ENCODE data around the gene BCL2L1.
A peak's percentile ranks its signal among the peaks of the same experiment; 100 is the strongest.
"Not testable (repeated sequence)": the region's sequence is repeated elsewhere in the genome, so short reads cannot be mapped to it uniquely, and the experiment has no call there.

The BCL2L1 gene

DNA sequence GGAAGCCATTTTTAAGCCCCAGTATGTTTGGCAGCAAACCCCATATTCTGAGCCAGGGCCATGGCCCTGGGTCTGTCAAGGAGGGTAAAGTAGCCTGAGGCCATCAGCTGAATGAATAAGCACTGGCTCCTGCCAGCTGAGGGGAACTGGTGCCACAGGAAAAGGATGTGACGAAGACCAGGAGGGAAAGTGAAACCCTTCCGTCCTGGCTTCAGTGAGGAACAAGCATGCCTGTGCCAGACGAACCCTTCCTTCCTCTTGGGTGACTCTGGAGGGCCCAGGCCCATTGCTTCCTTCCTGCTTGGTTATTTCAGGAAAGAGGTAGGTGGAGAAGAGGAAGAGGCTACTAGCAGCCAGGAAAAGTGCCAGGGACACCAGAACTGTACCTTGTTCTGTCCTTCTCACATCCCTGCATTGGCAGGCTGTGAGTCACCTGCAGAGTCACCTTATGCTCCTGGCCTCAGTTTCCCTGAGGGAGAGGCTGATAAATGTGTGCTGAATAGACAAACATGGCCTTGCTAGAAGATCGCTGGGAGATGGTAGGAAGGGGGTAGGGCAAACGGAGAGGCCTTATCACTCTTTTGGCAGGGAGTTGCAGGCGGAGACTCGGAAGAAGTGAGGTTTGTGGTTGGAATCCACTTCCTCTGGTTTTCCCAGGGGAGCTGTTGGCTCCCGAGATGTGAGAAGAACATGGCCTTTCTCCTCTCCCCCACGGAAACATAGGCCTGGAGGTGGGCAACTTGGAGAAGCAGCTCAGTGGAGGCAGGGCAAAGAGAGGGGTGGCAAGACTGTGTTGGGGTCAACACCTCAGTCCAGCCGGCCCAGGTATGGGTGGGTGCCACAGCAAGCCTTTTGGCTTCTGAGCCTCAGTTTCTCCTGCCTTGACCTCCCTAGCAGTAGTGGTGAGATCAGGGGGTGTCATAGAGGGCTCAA, 47.5 kb downstream of the BCL2L1 start:
- peak; percentile 57 to 62 for DNase-seq (ENCODE audit: low read depth in 2 of 2)

DNA sequence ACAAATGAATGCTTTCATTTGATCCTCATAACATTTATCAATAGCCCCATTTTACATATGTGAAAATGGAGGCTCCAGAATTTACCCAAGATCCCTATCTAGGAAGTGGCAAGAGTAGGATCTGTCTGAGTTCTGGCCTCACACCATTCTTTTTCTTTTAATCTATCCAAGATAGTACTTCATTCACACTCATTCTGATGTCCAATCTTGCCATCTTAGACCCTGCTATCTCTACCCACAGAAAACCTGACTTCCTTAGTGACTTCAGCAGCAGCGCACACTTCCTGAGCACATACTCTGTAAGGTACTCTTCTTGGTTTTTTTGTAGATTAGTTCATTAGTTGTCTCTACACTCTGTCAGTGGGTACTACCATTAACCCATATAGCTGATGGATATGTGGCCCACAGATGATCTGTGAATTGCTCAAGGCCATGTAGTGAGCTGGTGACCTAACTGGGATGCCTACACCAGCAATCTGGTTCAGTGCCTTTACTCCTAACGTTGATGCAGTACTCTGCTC, 48.7 kb downstream of the BCL2L1 start:
- DNase-seq (ENCODE audit: low read depth in 2 of 2): no peak

DNA sequence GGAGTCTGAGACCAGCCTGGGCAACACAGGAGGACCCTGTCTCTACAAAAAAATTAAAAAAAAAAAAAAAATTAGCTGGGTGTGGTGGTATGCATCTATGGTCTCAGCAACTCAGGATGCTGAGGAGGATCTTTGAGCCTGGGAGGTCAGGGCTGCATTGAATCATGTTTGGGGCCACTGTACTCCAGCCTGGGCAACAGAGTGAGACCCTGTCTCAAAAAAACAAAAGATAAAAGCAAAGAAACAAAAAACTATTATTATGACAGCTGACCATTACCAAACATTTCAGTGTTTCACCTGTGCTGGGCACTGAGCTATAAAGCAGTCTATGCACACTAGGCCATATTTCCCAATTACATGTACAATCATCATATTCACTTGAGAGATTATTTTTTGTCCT, 49.2 kb downstream of the BCL2L1 start:
- DNase-seq (ENCODE audit: low read depth in 2 of 2): no peak

DNA sequence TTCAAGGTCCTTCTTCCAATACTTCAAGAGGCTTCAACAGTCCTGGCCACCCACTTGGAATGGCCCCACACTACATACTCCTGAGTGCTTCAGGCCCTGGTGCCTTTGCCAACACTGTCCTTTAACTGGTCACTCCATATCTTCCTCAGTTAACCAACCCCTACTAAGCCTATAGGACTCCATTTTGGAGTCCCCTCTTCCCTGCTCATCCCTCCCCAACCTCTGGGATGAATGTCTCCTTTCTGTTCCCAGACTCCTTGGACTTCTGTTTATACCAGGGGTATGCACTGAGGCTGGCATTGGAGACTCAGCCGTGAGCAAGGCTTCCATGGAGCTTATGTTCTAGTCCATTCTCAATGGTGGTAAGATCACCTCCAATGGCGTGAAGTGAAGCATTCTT, 51.3 kb downstream of the BCL2L1 start:
- no peak for DNase-seq (ENCODE audit: low read depth in 2 of 2)

DNA sequence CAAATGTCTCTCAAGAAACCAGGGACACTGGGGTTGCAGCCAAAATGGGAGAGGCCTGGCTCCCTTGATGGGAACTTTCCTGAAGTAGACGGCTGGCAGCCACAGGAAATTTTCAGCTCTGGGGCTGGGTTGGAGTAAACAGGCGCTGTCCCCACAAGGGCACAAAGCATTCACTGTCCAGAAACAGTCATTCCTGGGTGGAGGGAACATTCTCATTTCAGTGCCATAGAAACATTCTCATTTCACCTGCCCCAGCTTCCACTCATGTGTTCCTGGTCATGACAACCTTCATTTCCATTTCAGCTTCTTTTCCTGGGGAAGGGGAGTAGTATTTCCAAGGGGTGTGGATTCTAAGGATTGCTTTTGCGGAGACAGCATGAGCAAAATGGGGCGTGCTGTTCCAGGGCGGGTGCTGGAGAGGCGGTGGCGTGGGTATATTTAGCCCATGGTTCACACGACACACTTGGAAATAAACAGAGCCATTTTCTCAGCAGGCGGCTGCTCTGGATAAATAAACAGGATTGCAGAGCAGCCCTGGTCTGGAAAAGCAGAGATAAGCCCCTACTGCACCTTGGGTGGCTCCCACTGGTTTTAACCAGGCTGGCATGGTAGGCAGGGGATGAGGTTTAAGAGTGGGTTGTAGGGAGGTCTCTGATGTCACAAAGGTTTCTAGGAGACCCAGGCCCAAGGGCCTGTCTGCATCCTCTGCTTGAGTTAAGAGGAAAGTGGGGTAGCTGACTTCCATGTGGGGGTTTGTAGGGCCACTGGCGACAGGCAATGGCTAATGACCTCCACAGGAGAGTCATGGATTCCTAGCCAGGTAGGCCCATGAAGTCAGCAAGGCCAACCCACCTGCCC, 52.1 kb downstream of the BCL2L1 start:
- no peak for DNase-seq (ENCODE audit: low read depth in 2 of 2)

DNA sequence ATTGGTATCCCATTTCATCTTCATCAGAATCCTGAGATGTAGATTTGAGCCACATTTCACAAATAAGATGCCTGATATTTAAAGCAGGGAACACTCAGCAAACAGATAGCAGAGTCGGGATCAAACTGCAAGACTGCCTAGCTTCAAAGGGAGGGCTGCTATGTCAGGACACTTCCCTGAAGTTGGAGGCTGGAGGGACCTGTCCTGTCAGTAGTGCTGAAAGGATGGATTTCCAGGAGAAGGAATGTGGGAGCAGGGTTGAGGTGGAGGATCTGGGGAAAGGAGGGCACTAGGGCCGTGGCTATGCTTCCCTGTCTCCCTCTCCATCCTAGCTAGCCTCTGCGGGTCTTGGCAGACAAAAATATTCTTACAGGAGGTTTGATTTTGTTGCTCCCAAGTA, 52.8 kb downstream of the BCL2L1 start:
- no peak for DNase-seq (ENCODE audit: low read depth in 2 of 2)

DNA sequence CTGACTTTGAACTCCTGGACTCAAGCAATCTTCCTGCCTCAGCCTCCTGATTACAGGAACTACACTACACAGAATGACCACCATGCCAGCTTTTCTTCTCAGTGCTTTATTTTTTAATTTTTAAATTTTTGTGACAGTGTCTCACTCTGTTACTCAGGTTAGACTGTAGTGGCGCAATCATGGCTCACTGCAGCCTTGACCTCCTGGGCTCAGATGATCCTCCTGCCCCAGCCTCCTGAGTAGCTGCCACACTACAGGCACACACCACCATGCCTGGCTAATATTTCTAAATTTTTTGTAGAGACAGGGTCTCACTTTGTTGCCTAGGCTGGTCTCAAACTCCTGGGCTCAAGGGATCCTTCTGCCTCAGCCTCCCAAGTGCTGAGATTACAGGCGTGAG, 53.7 kb downstream of the BCL2L1 start:
- not testable (repeated sequence) for DNase-seq (ENCODE audit: low read depth in 2 of 2)

DNA sequence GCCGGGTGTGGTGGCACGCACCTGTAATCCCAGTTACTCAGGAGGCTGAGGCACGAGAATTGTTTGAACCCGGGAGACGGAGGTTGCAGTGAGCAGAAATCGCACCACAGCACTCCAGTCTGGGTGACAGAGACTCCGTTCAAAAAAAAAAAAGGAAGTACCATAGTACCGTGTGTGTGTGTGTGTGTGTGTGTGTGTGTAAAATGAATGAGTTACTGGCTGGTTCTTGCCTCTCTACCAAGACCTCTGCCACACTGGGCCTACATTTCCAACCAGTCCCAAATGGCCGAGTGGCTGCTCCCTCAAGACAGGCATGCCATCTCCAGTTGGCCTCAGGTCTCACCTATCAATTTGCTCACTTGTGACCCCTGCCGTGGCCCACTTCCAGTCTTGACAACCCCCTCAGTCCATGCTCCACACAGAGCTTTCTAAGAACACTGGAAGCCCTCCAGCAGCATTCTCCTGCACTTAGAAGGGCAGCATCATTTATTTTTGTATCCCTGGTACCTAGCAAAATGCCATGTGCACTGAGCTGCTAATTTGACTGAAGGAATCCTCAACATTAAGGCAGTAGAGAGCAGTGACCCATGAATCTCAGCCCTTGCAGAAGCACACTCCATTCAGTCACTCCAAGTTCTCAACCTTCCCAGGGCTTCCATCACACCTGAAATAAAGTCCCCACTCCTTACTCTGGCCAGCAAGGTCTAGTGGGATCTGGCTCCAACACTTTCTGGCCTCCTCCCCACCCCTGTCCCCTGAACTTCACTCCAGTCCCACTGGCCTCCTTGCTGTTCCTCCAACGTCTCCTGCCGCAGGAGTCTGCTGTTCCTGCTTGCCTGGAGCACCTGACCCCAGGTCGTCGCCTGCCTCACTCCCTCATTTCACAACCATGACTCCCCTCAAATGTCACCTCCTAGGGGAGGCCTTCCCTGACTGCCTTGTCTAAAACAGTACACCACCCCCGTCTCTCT, 55.1 kb downstream of the BCL2L1 start:
- no peak for DNase-seq (ENCODE audit: low read depth in 2 of 2)

DNA sequence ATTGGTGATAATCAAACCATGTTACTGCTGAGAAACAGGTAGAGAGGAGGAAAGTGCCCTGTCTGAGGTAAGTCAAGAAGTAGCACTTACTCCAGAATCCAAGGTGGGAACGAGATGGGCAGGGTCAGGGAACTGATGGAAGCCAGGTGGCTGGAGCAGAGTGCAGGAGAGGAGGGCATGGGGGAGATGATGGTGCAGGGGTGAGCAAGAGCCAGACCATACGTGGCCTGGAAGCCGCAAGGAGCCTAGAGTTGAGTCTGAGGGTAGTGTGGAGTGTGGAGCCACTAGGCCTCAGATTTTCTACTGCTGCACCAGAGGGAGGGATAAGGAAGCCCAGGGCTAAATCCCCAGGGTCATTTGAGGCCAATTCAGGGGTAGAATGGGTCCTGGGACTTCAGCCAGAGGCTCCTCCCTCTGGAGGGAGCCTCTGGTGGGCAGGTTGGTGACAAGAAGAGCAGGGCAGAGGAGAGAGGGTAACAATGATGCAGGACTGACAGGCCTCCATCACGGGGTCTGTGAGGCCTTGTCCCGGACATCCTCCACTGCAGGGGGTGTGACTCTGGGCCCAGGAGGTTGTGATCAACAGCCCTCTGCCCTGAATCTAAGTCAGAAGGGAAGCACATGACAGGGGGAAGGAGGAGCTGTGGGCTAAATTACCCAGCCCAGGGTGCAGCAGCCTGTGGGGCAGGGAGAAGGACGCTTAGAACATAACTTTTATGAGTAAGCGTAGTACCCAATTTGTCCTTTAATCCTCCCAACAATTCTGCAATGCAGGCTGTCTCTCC, 56.2 kb downstream of the BCL2L1 start:
- DNase-seq (ENCODE audit: low read depth in 2 of 2): peak; percentile 27 to 30

DNA sequence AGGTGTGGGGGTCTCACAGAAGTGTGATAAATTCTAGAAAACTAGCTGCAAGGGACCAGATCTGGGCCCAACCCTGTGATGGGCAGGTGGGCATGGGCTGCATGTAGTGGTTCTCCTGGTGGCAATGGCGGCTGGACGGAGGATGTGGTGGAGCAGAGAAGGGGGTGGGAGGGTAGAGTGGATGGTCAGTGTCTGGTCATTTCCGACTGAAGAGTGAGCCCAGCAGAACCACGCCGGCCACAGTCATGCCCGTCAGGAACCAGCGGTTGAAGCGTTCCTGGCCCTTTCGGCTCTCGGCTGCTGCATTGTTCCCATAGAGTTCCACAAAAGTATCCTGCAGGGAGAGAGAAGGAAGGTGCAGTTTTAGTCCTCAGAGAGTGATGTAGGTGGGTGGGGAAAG, 56.9 kb downstream of the BCL2L1 start:
- DNase-seq (ENCODE audit: low read depth in 2 of 2): no peak

DNA sequence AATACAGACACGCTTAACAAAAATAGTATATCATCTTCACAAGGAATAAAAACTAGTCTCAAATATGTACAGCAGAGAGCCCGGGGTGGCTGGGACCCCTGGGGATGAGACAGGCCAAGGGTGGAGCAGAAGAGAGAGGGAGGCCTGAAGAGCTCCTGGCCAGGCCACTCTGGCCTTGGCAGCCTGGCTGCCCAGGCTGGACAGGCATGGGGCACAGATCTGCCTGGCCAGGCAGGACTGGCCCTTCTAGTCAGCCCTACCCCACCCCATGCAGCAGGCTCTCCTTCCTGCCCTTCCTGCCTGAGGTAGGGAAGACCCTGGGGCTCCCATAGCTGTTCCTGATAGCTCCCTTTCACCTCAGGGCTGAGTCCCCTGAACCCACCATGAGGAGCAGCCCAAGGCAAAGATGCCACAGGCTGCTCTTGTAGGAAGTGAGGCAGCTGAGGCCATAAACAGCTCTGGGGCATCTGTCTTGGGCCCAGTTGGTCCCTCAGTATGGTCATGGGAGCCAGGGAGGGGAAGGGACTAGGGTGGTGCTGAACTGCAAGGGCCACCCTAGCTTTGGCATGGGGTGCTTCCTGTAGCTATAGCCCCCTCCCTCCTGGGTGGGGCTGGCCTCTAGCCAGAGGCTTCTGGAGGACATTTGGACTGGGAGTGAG, 57.8 kb downstream of the BCL2L1 start:
- DNase-seq (ENCODE audit: low read depth in 2 of 2): no peak

DNA sequence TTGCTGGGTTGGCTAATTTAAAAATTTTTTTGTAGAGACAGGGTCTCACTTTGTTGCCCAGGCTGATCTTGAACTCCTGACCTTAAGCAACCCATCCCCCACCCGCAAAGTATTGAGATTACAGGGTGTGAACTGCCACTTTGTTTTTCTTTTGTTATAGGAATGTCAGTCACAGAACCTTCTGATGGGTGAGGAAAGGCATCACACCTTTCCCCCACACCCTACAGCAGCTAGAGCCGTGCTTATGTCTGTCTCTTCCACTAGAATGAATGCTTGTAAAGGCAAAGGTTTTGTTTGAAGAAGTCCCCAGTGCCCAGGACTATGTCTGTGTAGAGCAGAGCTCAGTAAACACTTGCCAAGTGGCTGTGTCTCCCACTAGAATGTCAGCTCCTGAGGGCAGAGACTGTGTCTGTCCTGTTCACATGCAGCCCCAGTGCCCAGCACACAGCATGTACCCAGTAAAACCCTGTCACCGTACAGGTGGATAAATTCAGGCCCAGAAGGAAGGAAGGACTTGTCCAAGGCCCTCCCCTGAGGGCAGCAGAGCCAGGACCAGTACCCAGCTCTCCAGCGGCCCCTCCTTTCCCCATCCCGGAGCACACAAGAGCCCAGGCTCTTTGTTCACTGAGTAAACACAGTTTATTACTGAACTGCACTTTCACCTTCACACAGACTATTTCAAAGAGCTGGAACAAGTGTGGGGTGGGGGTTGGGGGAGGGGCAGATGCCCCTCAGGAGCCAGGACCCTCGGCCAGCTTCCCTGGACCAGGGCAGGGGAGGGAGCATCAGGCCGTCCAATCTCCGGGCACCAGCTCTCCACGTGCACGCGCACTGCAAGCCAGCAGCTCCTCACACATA, 58.6 kb downstream of the BCL2L1 start:
- no peak for DNase-seq (ENCODE audit: low read depth in 2 of 2)

DNA sequence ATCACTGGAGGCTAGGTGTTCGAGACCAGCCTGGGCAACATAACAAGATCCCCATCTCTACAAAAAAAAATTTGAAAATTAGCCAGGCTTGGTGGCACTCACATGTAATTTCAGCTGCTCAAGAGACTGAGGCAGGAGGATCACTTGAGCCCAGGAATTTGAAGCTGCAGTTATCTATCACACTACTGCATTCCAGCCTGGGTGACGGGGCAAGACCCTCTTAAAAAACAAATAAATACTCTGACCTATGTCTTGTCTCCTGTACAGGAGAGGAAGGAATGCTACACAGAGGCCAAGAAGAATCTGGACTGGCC, 59.2 kb downstream of the BCL2L1 start:
- no peak for DNase-seq (ENCODE audit: low read depth in 2 of 2)

DNA sequence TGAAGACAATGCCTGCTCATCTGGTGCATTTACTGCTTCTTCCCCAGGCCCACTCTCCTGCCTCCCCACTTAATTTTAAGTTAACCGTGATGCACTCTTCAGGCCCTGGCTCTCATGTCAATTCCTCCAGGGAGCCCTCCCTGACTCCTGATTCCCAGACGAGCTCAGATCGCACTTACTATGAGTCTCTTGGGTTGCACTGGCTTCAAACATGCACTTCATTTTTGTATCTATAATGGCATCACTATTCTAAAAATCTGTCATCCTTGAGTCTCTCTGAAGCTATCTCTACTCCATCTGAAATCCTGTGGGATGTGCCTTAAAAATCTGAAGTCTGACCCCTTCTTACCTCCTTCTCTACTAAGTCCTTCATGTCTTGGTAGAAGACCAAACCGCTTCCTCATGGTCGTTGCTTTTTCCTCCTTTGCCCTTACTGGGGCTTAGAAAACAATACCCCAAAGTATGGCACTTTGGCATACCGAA, 60.3 kb downstream of the BCL2L1 start:
- no peak for DNase-seq (ENCODE audit: low read depth in 2 of 2)

DNA sequence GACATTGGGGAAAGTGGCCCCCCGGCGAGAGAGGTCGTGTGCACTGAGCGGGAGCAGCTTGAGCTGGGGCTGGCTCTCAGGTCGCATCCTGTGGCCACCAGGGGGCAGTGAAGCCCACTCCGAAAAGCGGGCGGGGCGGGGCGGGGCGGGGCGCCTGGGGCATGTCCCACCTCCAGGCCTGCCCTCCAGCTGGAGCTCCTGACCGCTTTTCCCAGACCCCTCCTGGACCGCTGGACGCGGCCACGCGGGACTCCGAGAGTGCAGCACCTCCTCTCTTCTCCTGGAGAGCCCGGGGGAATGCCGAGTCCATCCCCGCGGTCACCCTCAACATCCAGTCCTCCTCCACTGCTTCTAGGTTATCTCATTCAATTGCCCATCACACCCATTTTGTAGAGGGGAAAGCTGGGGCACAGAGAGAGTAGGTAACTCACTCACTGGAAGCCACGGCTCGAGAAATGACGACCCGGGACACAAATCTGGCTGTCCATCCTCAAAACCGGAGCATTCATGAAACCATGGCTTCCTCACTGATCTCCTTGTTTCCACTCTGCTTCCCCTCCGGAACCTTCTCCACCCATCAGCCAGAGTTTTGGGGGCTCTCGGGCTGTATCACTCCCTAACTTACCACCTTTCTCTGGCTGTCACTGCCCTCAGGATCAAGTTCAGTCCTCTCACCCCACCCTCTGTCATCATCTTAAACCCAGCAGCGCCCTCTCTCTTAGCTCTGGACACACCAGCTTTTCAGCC, 60.9 kb downstream of the BCL2L1 start:
- DNase-seq (ENCODE audit: low read depth in 2 of 2): peak; percentile 48 to 62

DNA sequence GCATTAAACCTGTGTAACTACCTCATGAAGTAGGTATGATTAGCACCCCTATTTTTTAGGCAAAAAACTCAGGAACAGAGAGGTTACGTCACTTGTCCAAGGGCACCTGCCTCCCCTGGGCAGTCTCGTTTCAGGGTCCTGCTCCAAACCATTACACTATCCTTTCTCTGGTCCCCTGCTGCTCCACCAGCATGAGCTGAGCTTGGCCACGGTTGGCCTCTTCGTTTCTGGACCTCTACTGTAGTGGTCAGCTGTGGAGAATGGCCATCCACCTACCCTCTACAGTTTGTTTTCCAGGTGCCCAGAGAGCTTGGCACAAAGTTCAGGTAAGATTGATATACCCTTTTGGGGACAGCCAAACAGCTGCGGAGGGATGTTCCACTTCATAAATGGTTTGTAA, 68.1 kb downstream of the BCL2L1 start:
- no peak for DNase-seq (ENCODE audit: low read depth in 2 of 2)

DNA sequence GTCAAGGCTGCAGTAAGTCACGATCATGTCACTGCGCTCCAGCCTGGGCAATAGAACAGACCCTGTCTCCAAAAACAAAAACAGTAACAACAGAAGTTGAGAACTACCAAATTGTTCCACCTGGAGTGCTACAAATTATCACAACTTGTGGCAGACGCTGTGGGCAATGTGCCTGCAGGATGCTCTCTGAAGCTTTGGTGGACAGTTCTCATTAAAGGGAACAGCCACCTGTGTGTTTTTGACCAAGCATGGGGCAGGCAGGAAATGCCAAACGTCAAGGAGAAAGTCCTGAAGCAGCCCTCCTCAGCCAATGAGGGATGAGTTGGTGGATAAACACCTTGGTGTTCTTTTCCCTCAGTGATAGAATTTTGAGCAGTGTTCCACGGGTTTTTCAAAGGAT, 69.1 kb downstream of the BCL2L1 start:
- no peak for DNase-seq (ENCODE audit: low read depth in 2 of 2)

DNA sequence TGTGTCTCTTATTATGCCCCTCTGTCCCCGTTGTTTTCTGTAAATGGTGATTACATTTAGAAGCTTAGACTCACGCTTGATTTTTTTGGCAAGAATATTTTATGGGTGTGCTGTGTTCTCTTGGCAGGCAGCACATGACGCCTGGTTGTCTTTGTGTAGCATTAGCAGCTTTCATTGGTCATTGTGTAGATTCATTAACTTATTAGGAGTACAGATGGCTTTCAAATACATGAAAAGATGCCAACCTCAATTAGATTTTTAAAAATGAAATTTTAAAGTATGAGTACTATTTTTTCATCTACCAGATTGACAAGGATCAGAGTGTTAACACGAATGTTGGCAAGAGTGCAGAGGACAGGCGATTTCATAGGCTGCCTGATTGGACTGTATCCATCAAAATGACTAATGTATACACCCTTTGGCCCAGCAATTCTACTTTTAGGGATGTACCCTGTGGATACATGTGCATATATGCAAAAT, 69.7 kb downstream of the BCL2L1 start:
- DNase-seq (ENCODE audit: low read depth in 2 of 2): no peak
